H9 (cell line): Measurements from ENCODE around the gene ANKS1B. TPM values are rescaled to one million over a fixed set of nuclear protein-coding genes. Genes with fewer than 3 reads are reported as not detected.

Source experiments
- DNase-seq: peaks from one replicate; pipeline ENCODE4 v3.0.0-alpha.2; 2017
- H2AFZ ChIP-seq: one replicate; pipeline ENCODE4 v1.6.1; 2013; ENCODE audit warnings: mild to moderate bottlenecking, low read length, control low read depth, moderate library complexity
- H2AK5ac ChIP-seq: 2 replicates; pipeline ENCODE4 v1.6.1; 2013; ENCODE audit warnings: low read length, control low read depth, mixed read lengths; ENCODE audit not compliant: insufficient read length
- H2BK120ac ChIP-seq: one replicate; pipeline ENCODE4 v1.6.1; 2013; ENCODE audit warnings: low read depth, mild to moderate bottlenecking, low read length, control low read depth, inconsistent platforms; ENCODE audit not compliant: poor library complexity, severe bottlenecking
- H2BK12ac ChIP-seq: 2 replicates; pipeline ENCODE4 v1.6.1; 2013; ENCODE audit warnings: low read length, control low read depth, mixed read lengths, low read depth; ENCODE audit not compliant: insufficient read length
- H2BK15ac ChIP-seq: 2 replicates; pipeline ENCODE4 v1.6.1; 2013; ENCODE audit warnings: low read depth, low read length, control low read depth
- H2BK20ac ChIP-seq: one replicate; pipeline ENCODE4 v1.6.1; 2013; ENCODE audit warnings: low read depth, mild to moderate bottlenecking, low read length, control low read depth, inconsistent platforms; ENCODE audit not compliant: poor library complexity, severe bottlenecking
- H2BK5ac ChIP-seq: 2 replicates; pipeline ENCODE4 v1.6.1; 2013; ENCODE audit warnings: low read length, control low read depth, mixed read lengths; ENCODE audit not compliant: insufficient read length
- H3K14ac ChIP-seq: 2 replicates; pipeline ENCODE4 v1.6.1; 2013; ENCODE audit warnings: low read length, control low read depth; ENCODE audit not compliant: insufficient read depth
- H3K18ac ChIP-seq: 2 replicates; pipeline ENCODE4 v1.6.1; 2013; ENCODE audit warnings: low read depth, mild to moderate bottlenecking, mixed read lengths, low read length, control low read depth; ENCODE audit not compliant: insufficient read length
- H3K23ac ChIP-seq: 2 replicates; pipeline ENCODE4 v1.6.1; 2013; ENCODE audit warnings: low read length, control low read depth, mixed read lengths, low read depth; ENCODE audit not compliant: insufficient read length
- H3K23me2 ChIP-seq: 2 replicates; pipeline ENCODE4 v1.6.1; 2013; ENCODE audit warnings: low read depth, mild to moderate bottlenecking, mixed read lengths, low read length, control low read depth; ENCODE audit not compliant: insufficient read length, poor library complexity, severe bottlenecking
- H3K27ac ChIP-seq: 2 replicates; pipeline ENCODE4 v1.5.1; 2013; ENCODE audit warnings: low read length, control low read depth, mixed read lengths, low read depth; ENCODE audit not compliant: insufficient read length
- H3K27me3 ChIP-seq: 2 replicates; pipeline ENCODE4 v1.6.1; 2013; ENCODE audit warnings: low read length, control low read depth, inconsistent platforms; ENCODE audit not compliant: insufficient read depth
- H3K4ac ChIP-seq: 2 replicates; pipeline ENCODE4 v1.6.1; 2013; ENCODE audit warnings: low read depth, mild to moderate bottlenecking, control low read depth, inconsistent platforms, low read length, moderate library complexity
- H3K4me1 ChIP-seq: 2 replicates; pipeline ENCODE4 v1.6.1; 2013; ENCODE audit warnings: low read length, control low read depth, inconsistent platforms; ENCODE audit not compliant: insufficient read depth
- H3K4me2 ChIP-seq: 2 replicates; pipeline ENCODE4 v1.6.1; 2013; ENCODE audit warnings: low read length, control low read depth, mixed read lengths; ENCODE audit not compliant: insufficient read length, insufficient read depth
- H3K56ac ChIP-seq: 2 replicates; pipeline ENCODE4 v1.6.1; 2013; ENCODE audit warnings: low read depth, mild to moderate bottlenecking, mixed read lengths, low read length, control low read depth; ENCODE audit not compliant: insufficient read length
- H3K79me1 ChIP-seq: 2 replicates; pipeline ENCODE4 v1.6.1; 2013; ENCODE audit warnings: low read depth, mild to moderate bottlenecking, moderate library complexity, low read length, control low read depth, inconsistent platforms; ENCODE audit not compliant: insufficient read depth, poor library complexity, severe bottlenecking
- H3K79me2 ChIP-seq: 2 replicates; pipeline ENCODE4 v1.6.1; 2013; ENCODE audit warnings: low read length, control low read depth, inconsistent platforms; ENCODE audit not compliant: insufficient read depth
- H3K9ac ChIP-seq: 2 replicates; pipeline ENCODE4 v1.6.1; 2013; ENCODE audit warnings: low read length, control low read depth, mixed read lengths; ENCODE audit not compliant: insufficient read length; ENCODE audit errors: extremely low read depth
- H3K9me3 ChIP-seq: one replicate; pipeline ENCODE4 v1.6.1; 2013; ENCODE audit warnings: low read depth, low read length, inconsistent platforms; ENCODE audit not compliant: control insufficient read depth
- H3T11ph ChIP-seq: one replicate; pipeline ENCODE4 v1.6.1; 2013; ENCODE audit warnings: mild to moderate bottlenecking, low read length, control low read depth, inconsistent platforms
- H4K20me1 ChIP-seq: one replicate; pipeline ENCODE4 v1.6.1; 2013; ENCODE audit not compliant: control insufficient read depth, insufficient read length, insufficient read depth
- H4K5ac ChIP-seq: 2 replicates; pipeline ENCODE4 v1.6.1; 2013; ENCODE audit warnings: low read depth, mild to moderate bottlenecking, mixed read lengths, low read length, control low read depth; ENCODE audit not compliant: insufficient read length
- H4K8ac ChIP-seq: replicated peaks from 2 replicates; pipeline ENCODE4 v1.6.1; 2013; ENCODE audit warnings: low read length, control low read depth, mixed read lengths, low read depth; ENCODE audit not compliant: insufficient read length
- H4K91ac ChIP-seq: 2 replicates; pipeline ENCODE4 v1.6.1; 2013; ENCODE audit warnings: low read depth, mild to moderate bottlenecking, moderate library complexity, mixed read lengths, low read length, control low read depth; ENCODE audit not compliant: insufficient read length
- H3K27ac Mint-ChIP-seq, 3 experiments: 2 replicates in 2 of 3; 3 replicates in 1 of 3; pipeline ENCODE4 v1.8.0; 2020 to 2021; ENCODE audit warnings: mixed read lengths in 3 of 3, mild to moderate bottlenecking in 1 of 3, moderate library complexity in 1 of 3
- H3K27me3 Mint-ChIP-seq: 2 replicates; pipeline ENCODE4 v1.8.0; 2021; ENCODE audit warnings: low read depth, mild to moderate bottlenecking, moderate library complexity, mixed read lengths
- H3K36me3 Mint-ChIP-seq, 3 experiments: 2 replicates in 2 of 3; 3 replicates in 1 of 3; pipeline ENCODE4 v1.8.0; 2020 to 2021; ENCODE audit warnings: low read depth in 3 of 3, mixed read lengths in 3 of 3; ENCODE audit not compliant: insufficient read depth in 1 of 3
- H3K4me1 Mint-ChIP-seq, 2 experiments: 2 replicates each; pipeline ENCODE4 v1.8.0; 2020; ENCODE audit warnings: mixed read lengths in 2 of 2
- H3K4me3 Mint-ChIP-seq, 2 experiments: 2 replicates in 1 of 2; 3 replicates in 1 of 2; pipeline ENCODE4 v1.8.0; 2020 to 2021; ENCODE audit warnings: mild to moderate bottlenecking in 2 of 2, mixed read lengths in 2 of 2, moderate library complexity in 1 of 2
- H3K9me3 Mint-ChIP-seq, 2 experiments: 2 replicates in 1 of 2; 3 replicates in 1 of 2; pipeline ENCODE4 v1.8.0; 2020; ENCODE audit warnings: mild to moderate bottlenecking in 2 of 2, mixed read lengths in 2 of 2, moderate library complexity in 1 of 2
- CTCF ChIP-seq: fragments of 200-600 bp; sonication (generic); conservative IDR thresholded peaks from 3 replicates; pipeline ENCODE4 v1.8.0; 2021; ENCODE audit warnings: antibody characterized with exemption, mild to moderate bottlenecking
- total RNA-seq: library from RNA; stranded (reverse); gene quantifications from 2 replicates; pipeline ENCODE4 v1.2.1, GENCODE V29; 2021

The ANKS1B gene
- total RNA-seq, 1 experiment from 2014 or later = 4.1 TPM

GRCh38 chr12:98730412-98730811 lies 1254.3 kb downstream of the ANKS1B start:
- no peaks in the 10 kb centered on the region for H4K20me1 ChIP-seq
- no peak overlapping the region for H3K9ac ChIP-seq
- H3K79me2 ChIP-seq = no peaks in the 10 kb centered on the region
- H3K9me3 ChIP-seq = no peaks in the 10 kb centered on the region
- no peak overlapping the region for H2AK5ac ChIP-seq
- H3K18ac ChIP-seq = no peak overlapping the region
- no peak overlapping the region for H4K5ac ChIP-seq
- Mint-ChIP-seq H3K27me3 (no peaks in the 10 kb centered on the region), H3K27ac (no peak overlapping the region), H3K36me3 (peaks cover 0 to 21% (median 18%) of the 10 kb centered on the region in 3 experiments; a peak in 5 of 7 replicates), H3K4me1 (no peaks in the 10 kb centered on the region), H3K9me3 (no peaks in the 10 kb centered on the region), H3K4me3 (no peak overlapping the region)
- no peak overlapping the region for H3T11ph ChIP-seq
- H3K79me1 ChIP-seq = no peaks in the 10 kb centered on the region
- no peak overlapping the region for H2BK120ac ChIP-seq
- no peak overlapping the region for H4K8ac ChIP-seq
- no peak overlapping the region for H2BK5ac ChIP-seq
- no peak overlapping the region for H3K4me2 ChIP-seq
- H3K56ac ChIP-seq = no peak overlapping the region
- H3K4me1 ChIP-seq = no peaks in the 10 kb centered on the region
- no peak overlapping the region for H2BK20ac ChIP-seq
- no peak for TF ChIP-seq CTCF
- H3K23ac ChIP-seq = no peak overlapping the region
- no peak overlapping the region for H3K27ac ChIP-seq
- H2BK15ac ChIP-seq = no peak overlapping the region
- H3K23me2 ChIP-seq = no peaks in the 10 kb centered on the region
- no peak overlapping the region for H3K14ac ChIP-seq
- no peaks in the 10 kb centered on the region for H3K27me3 ChIP-seq
- H4K91ac ChIP-seq = no peak overlapping the region
- H3K4ac ChIP-seq = no peak overlapping the region
- no peak for DNase-seq
- H2AFZ ChIP-seq = no peak overlapping the region
- no peak overlapping the region for H2BK12ac ChIP-seq
